Measurements from ENCODE around the gene HMGXB4. TPM values are rescaled to one million over a fixed set of nuclear protein-coding genes. Genes with fewer than 3 reads are reported as not detected.
A peak's percentile ranks its signal among the peaks of the same experiment; 100 is the strongest.
"Not testable (repeated sequence)": the region's sequence is repeated elsewhere in the genome, so short reads cannot be mapped to it uniquely, and the experiment has no call there.

Gene HMGXB4
- total RNA-seq, 2 experiments from 2014 or later: 41.4 to 44.1 TPM

DNA sequence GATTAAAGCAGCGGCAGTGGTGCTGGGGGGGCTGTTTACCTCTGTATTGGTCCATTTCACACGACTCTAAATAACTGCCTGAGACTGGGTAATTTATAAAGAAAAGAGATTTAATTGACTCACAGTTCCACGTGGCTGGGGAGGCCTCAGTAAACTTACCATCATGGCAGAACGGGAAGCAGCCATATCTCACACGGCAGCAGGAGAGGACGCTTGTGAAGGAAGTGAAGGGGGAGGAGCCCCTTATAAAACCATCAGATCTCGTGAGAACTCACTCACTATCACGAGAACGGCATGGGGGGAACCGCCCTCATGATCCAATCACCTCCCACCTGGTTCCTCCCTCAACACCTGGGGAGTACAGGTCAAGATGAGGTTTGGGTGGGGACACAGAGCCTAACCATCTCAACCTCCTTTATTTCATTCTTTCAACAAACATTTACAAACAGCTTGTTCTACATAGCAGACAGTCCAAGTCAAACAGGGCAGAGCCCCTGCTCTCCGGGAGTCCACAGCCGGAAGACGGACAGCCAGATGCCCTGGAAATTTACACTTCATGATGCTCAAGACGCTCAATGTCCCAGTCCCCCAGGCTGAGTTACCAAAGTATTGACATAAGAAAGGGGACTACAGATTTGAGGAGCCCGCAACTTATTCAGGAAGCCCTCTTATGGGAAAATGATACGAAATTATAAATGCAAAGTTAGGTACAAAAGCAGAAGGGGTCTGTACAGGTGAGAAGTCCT is 26.3 kb upstream of the HMGXB4 start:
- intact Hi-C loops (cut with DNase I, micrococcal nuclease): loop anchor here in 1 of 2 experiments (5.0 kb wide), 1 partner anchor 1929 kb away; no protein-coding TSS in a partner anchor
- DNase-seq: no peak
- peaks cover 2% of the 10 kb centered on the region for H3K9me3 Mint-ChIP-seq

DNA sequence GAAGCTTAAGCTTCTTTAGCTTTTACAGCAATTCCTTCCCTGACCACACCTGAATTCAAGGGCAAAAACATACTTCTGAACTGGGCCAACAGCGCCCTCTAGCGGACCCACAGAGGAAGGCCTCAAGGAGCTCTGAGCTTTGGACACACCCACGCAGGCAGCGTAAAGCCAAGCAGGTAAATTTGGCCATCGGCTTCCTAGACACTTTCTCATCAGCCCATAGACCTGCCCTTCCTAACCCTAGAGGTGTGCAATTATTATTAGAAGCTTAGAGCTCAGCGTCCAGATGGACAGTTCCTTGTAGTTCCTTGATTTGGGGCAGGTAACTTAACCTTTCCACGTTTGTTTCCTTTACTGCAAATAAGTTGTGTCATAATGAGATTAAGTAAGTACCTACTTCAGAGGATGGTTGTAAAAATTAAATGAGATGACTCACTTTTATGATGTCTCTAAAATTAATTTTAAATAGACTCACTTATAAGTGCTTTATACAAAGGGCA is 25.7 kb upstream of the HMGXB4 start:
- TF ChIP-seq, protein P1, sequence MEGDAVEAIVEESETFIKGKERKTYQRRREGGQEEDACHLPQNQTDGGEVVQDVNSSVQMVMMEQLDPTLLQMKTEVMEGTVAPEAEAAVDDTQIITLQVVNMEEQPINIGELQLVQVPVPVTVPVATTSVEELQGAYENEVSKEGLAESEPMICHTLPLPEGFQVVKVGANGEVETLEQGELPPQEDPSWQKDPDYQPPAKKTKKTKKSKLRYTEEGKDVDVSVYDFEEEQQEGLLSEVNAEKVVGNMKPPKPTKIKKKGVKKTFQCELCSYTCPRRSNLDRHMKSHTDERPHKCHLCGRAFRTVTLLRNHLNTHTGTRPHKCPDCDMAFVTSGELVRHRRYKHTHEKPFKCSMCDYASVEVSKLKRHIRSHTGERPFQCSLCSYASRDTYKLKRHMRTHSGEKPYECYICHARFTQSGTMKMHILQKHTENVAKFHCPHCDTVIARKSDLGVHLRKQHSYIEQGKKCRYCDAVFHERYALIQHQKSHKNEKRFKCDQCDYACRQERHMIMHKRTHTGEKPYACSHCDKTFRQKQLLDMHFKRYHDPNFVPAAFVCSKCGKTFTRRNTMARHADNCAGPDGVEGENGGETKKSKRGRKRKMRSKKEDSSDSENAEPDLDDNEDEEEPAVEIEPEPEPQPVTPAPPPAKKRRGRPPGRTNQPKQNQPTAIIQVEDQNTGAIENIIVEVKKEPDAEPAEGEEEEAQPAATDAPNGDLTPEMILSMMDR (IDR thresholded peaks at IDR 0.05): peak; percentile 82
- H3K4me3 Mint-ChIP-seq: no peak overlapping the region
- intact Hi-C loops (cut with DNase I, micrococcal nuclease): loop anchor here in 1 of 2 experiments (5.0 kb wide), 1 partner anchor 1929 kb away; no protein-coding TSS in a partner anchor
- H3K27ac ChIP-seq (ENCODE audit: low read depth in 1 of 2, low read length in 2 of 2): no peak overlapping the region
- no peaks in the 10 kb centered on the region for H3K36me3 Mint-ChIP-seq (ENCODE audit: low read depth)
- CTCF ChIA-PET: interaction anchor here (0.6 to 1.1 kb wide), 8 partner anchors 8 to 84 kb away, joined by 3 to 7 read pairs (median 4); partner anchors contain the start of gene TOM1
- peaks cover 37% of the 10 kb centered on the region for H3K27me3 Mint-ChIP-seq
- H3K9me3 Mint-ChIP-seq: peaks cover 2% of the 10 kb centered on the region
- peak; percentile 93 for ATAC-seq (ENCODE audit: poor library complexity)
- no peak overlapping the region for H3K27ac Mint-ChIP-seq
- peak; percentile 54 to 85 (median 62) for DNase-seq
- POLR2A ChIA-PET: interaction anchor here (1.1 kb wide), 1 partner anchor 68 kb away, joined by 4 read pairs; the partner anchor contains the start of gene TOM1
- H3K9me3 ChIP-seq (ENCODE audit: control insufficient read depth in 1 of 2, insufficient read depth in 1 of 2, low read length in 2 of 2): no peaks in the 10 kb centered on the region
- H3K27me3 ChIP-seq (ENCODE audit: control insufficient read depth in 1 of 2, insufficient read depth in 2 of 2, low read length in 2 of 2): peaks cover 0 to 5% of the 10 kb centered on the region in 2 experiments
- H3K36me3 ChIP-seq (ENCODE audit: insufficient read depth, low read length): no peaks in the 10 kb centered on the region
- peaks cover 4% of the 10 kb centered on the region for H3K4me1 ChIP-seq (ENCODE audit: insufficient read depth, low read length)
- H3K4me3 ChIP-seq (ENCODE audit: low read length): no peak overlapping the region
- no peaks in the 10 kb centered on the region for H3K4me1 Mint-ChIP-seq (ENCODE audit: low read depth)

More for the DNA sequence above, 26.3 kb upstream of the HMGXB4 start:
- CTCF ChIA-PET: interaction anchor here (0.6 to 1.1 kb wide), 8 partner anchors 9 to 84 kb away, joined by 3 to 7 read pairs (median 4); partner anchors contain the start of gene TOM1
- Mint-ChIP-seq H3K36me3 (ENCODE audit: low read depth) (no peaks in the 10 kb centered on the region), H3K4me3 (no peak overlapping the region), H3K27ac (no peak overlapping the region), H3K27me3 (peaks cover 34% of the 10 kb centered on the region), H3K4me1 (ENCODE audit: low read depth) (no peaks in the 10 kb centered on the region)
- Histone ChIP-seq H3K4me3 (ENCODE audit: low read length) (no peak overlapping the region), H3K27ac (ENCODE audit: low read depth in 1 of 2, low read length in 2 of 2) (no peak overlapping the region), H3K36me3 (ENCODE audit: insufficient read depth, low read length) (no peaks in the 10 kb centered on the region), H3K4me1 (ENCODE audit: insufficient read depth, low read length) (peaks cover 4% of the 10 kb centered on the region), H3K9me3 (ENCODE audit: control insufficient read depth in 1 of 2, insufficient read depth in 1 of 2, low read length in 2 of 2) (no peaks in the 10 kb centered on the region), H3K27me3 (ENCODE audit: control insufficient read depth in 1 of 2, insufficient read depth in 2 of 2, low read length in 2 of 2) (peaks cover 0 to 7% of the 10 kb centered on the region in 2 experiments)
- POLR2A ChIA-PET: interaction anchor here (1.1 kb wide), 1 partner anchor 69 kb away, joined by 4 read pairs; the partner anchor contains the start of gene TOM1
- ATAC-seq (ENCODE audit: poor library complexity): no peak
- TF ChIP-seq, protein P1 (IDR thresholded peaks at IDR 0.05): no peak

DNA sequence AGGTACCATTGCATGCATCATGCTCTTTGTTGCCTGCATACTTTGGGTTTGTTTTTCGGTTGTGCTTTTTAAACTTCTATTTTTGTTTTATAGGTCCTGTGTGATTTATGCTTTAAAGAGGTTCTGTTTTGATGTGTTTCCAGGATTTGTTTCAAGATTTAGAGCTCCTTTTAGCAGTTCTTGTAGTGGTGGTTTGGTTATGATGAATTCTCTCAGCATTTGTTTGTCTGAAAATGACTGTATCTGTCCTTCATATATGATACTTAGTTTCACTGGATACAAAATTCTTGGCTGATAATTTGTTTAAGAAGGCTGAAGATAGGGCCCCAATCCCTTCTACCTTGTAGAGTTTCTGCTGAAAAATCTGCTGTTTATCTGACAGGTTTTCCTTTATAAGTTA is 18.5 kb upstream of the HMGXB4 start:
- H3K9me3 ChIP-seq (ENCODE audit: control insufficient read depth in 1 of 2, insufficient read depth in 1 of 2, low read length in 2 of 2); H3K9me3 Mint-ChIP-seq; CTCF ChIA-PET; H3K36me3 ChIP-seq (ENCODE audit: insufficient read depth, low read length); H3K27ac ChIP-seq (ENCODE audit: low read depth in 1 of 2, low read length in 2 of 2); H3K4me3 ChIP-seq (ENCODE audit: low read length); H3K27ac Mint-ChIP-seq; H3K4me1 Mint-ChIP-seq (ENCODE audit: low read depth); DNase-seq; ATAC-seq (ENCODE audit: poor library complexity); H3K36me3 Mint-ChIP-seq (ENCODE audit: low read depth); intact Hi-C loops (cut with DNase I, micrococcal nuclease); H3K4me3 Mint-ChIP-seq; H3K4me1 ChIP-seq (ENCODE audit: insufficient read depth, low read length); POLR2A ChIA-PET: not testable (repeated sequence)
- H3K27me3 Mint-ChIP-seq: peaks cover 71% of the 10 kb centered on the region
- H3K27me3 ChIP-seq (ENCODE audit: control insufficient read depth in 1 of 2, insufficient read depth in 2 of 2, low read length in 2 of 2): peaks cover 3 to 10% of the 10 kb centered on the region in 2 experiments

DNA sequence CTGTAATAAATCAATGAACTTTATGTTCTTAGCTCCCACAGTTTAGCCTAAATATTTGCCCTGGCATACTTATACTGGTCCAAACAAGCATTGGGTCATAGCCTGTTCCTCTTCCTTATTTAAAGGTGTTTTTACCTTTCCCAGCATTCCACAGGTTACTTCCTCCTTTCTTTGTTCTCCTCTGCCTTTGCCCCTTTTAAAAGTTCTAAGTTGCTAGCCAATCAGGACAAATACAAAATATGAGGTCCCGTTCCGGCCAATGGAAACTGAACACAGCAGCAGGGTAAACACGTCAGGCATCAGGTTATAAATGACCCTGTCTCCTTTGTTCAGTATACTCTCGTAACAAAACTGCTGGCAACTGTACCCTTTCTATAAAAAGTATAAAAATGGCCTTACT is 12.8 kb upstream of the HMGXB4 start:
- not testable (repeated sequence) for H3K27ac ChIP-seq (ENCODE audit: low read depth in 1 of 2, low read length in 2 of 2)
- peaks cover 59% of the 10 kb centered on the region for H3K27me3 Mint-ChIP-seq

More for the DNA sequence above, 12.8 kb upstream of the HMGXB4 start:
- H3K4me1 Mint-ChIP-seq (ENCODE audit: low read depth); CTCF ChIA-PET; intact Hi-C loops (cut with DNase I, micrococcal nuclease); H3K36me3 Mint-ChIP-seq (ENCODE audit: low read depth); H3K27ac Mint-ChIP-seq; H3K9me3 Mint-ChIP-seq; DNase-seq; POLR2A ChIA-PET; H3K9me3 ChIP-seq (ENCODE audit: control insufficient read depth in 1 of 2, insufficient read depth in 1 of 2, low read length in 2 of 2); H3K4me1 ChIP-seq (ENCODE audit: insufficient read depth, low read length); H3K4me3 Mint-ChIP-seq; ATAC-seq (ENCODE audit: poor library complexity); H3K36me3 ChIP-seq (ENCODE audit: insufficient read depth, low read length); H3K4me3 ChIP-seq (ENCODE audit: low read length): not testable (repeated sequence)
- H3K27me3 ChIP-seq (ENCODE audit: control insufficient read depth in 1 of 2, insufficient read depth in 2 of 2, low read length in 2 of 2): peaks cover 10 to 13% of the 10 kb centered on the region in 2 experiments
